Measurements from ENCODE around the gene PRSS53.
"Not testable (repeated sequence)": the region's sequence is repeated elsewhere in the genome, so short reads cannot be mapped to it uniquely, and the experiment has no call there.

PRSS53 gene

DNA sequence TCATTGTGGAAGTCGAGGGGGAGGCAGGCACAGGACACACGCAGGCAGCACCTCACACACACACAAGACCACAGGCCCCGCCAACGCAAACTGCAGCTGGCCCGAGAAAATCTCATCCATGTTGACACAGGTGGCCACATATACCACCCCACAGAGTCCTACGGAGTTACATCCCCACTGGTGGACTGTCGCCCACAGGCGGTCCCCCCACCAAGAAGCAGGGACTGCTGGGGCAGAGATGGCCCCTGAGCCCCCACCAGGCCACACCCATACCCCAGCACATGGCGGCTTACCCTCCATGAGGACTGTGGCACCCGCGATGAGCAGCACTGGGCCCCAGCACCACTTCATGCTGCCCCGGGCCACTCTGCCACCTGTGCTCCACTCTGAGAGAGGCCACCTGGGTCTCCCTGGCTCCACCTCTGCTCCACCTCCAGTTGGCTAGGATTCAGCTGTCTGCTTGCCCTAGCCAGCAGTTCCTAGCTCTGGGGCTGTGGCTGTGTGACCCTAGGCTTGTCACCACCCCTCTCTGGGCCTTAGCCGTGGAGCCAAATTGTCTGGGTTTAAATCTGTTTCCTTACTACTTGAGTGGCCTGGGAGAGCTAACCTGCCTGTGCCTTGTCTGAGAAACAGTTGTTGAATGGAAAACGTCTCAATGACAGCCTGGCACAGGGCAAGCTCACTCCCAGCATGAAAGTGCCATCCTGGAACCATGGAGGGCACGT, at the start of gene PRSS53:
TSS of gene PRSS53 (minus strand) at position 485 of the 725 bp plus-strand sequence. CDS start at position 351, 134 bp downstream.
- DNase-seq: no peak

DNA sequence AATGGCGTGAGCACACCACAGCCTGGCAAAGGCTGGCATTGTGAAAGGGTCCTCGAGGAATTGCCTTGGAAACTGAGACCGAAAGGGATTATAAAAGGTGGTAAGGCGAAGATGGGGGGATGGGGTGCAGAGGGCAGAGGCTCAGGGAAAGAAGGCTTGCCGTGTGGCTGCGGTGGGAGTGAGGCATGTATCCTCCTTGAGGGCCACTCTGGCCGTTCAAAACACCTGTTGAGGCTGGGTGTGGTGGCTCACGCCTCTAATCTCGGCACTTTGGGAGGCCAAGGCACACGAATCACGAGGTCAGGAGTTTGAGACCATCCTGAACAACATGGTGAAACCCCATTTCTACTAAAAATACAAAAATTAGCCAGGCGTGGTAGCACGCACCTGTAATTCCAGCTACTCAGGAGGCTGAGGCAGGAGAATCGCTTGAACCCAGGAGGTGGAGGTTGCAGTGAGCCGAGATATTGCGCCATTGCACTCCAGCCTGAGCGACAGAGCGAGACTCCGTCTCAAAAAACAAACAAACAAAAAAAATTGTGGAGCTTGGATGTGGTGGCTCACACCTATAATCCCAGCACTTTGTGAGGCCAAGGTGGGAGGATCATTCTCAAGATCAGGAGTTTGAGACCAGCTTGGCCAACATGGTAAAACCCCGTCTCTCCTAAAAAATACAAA, 48.2 kb upstream of the PRSS53 start:
- DNase-seq: not testable (repeated sequence)

DNA sequence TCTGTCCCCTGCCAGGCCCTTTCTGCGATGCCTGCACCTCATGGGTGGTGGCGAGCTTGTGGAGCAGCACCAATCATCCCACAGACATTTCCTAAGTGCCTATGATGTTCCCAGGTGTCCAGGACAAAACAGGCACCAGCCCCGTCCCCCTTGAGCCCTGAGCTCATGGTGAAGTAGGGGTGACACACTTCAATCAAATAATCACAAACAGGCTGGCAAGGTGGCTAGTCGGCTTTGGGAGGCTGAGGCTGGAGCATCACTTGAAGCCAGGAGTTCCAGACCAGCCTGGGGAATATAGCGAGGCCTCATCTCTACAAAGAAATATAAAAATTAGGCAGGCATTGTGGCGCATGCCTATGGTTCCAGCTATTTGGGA, 47.5 kb upstream of the PRSS53 start:
- no peak for DNase-seq

DNA sequence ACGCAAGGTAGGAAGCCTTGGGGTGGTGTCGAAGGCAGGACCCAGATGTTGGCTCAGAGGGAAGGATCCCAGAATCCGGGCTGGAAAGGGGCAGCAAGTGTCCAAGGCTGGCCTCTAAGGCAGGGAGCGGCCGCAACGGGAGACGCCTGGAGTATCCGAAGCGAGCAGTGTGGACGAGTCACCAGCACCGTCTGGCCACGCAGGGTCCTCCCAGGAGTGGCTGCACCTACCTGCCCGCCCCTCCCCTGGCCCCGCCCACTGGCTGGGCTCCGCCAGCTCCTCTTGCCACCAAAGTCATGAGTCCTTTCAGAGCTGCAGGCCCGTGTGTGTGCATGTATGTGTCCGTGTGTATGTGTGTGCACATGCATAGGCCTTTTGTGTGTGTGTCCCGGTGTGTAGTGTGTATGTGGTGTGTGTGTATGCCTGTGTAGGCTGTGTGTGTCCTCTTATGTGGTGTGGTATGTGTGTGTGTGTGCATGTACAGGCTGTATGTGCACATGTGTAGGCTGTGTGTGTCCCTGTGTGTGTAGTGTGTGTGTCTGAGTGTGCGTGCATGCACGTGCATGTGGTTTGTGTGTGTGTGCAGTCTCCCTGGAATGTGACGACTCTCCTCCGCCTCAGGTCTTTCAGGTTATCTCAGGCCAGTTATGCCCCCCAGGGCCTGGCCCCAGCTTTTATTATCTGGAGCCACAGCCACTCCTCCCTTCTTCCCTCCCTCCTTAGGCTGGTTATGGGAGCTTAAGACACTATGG, 47.0 kb upstream of the PRSS53 start, which contains the start of gene PRSS8:
TSS of gene PRSS8 (minus strand) at position 193 of the 752 bp plus-strand sequence. CDS start 229 bp downstream, outside the sequence.
- no peak for DNase-seq

DNA sequence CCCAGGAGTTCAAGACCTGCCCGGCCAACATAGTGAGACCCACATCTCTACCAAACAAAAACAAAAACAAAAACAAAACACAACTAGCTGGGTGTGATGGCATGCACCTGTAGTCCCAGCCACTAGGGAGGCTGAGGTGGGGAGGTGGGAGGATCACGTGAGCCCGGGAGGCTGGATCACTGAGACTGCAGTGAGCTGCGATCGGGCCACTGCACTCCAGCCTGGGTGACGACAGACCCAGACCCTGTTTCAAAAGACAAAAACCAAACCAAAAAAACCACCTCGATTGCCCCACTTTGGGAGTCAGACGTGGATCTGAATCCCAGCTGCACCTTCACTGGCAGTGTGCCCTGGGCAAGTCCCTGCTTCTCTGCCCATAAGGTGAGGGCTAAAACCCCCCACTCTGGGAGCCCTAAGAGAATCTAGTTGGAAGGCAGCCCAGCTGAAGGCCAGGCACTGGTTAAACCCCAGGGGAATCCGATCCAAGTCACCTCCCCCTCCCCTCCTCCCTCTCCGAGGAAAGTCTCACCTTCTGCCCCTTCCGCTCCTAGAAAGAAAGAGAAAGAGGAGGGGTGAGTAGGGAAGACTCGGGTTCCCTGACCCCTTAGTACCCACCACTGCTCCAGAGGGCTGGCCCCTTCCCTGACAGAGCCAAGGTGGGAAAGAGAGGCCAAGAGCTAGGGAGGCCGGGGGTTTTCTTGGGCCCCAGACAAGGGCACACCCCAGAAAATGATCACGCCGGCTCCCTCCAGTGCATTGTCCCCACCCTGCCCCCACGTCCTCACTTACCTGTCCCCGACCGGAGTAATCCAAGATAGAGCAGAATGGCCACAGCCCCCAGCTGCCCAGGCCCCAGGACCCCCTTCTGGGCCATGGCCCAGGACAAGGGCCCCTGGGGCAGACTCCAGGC, 46.1 kb upstream of the PRSS53 start:
- DNase-seq: no peak

DNA sequence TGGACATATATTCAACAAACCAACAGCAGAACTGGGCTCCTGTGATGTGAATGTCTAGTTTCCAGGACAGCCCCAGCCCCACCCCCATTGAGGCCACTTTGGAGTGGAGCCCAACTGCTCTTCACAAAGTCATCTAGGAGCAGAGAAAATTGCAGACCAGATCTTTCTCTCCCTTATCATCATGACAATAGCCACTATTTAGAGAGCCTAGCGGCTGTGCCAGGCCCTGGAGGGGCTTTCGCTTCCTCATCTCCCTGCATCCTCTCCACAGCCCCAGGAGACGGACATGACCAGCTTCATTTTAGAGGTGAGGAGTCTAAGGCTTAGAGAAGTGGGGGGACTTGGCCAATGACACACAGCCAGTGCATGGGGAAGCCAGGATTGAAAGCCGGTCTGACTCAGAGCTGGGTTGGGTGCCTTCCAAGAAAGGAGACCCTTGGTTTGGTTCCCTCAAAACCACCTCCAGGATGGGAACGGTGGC, 45.4 kb upstream of the PRSS53 start:
- DNase-seq: peak in 1 of 2 donors; percentile 44

DNA sequence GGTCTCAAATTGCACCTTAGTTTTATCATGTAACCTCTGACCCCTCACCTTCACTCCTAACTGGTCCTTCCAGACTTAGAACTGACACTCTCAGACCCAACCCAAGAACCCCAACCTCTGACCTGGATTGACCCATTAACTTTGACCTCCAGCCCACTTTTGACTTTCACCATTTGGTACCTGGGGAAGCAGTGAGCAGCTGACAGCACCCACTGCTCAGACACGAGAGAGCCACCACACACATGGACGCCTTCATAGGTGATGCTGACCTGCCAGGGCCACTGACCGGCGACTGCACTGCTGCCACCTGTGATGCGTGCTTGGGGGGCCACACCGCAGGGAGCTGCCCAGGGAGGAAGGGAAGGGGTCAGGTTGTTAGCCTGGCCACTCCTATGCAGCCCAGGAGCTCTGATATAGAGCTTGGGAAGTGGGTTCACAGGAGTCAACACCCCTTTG, 44.3 kb upstream of the PRSS53 start:
- no peak for DNase-seq

DNA sequence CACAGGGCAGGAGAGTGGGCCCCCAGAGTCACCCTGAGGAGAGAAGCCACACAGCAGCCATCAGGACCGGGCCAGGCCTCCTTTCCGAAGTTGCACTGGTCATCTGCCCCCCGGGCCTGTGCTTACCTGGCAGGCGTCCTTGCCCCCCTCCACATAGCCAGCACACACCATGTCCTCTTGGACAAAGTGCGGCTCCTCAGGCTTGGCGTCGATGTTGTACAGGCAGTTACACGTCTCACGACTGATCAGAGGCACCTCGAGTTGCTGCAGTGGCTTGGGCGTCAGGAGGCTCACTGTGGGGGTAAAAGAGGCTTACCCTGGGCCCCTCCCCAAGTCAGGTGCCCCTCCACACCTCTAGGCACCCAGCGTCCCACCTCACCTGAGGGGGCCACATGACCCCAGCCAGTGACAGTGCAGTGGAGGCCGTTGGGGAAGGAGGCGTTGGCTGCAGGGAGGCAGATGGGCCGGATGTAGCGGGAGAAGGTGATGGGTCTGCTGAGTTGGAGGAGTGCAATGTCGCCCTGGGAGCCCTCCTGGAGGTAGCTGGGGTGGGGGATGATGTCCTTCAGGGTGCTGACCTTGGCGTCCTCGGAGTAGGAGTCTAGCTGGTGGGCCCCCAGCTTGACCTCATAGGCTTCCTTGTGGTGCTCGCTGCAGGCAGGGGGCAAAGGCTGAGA, 43.7 kb upstream of the PRSS53 start:
- no peak for DNase-seq

DNA sequence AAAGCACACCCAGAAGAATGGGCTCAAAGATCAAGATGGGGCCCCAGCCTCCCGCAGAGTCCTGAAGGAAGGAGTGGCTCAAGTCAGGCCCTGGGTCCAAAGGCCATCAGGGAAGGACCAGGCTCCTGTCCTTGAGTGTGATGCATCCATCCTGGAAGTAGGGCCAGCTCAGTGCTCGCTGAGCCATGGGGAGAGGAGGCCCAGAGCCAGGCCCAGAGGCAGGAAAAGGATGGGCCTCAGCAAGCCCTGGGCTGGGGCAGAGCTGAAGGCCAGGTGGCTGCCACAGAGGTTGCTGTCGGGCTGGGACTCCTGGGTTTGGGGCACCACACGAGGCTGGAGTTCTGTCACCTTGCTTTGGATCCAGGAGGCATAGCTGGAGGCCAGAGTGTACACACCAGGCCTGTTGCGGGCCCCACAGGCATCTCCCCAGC, 43.1 kb upstream of the PRSS53 start:
- no peak for DNase-seq

DNA sequence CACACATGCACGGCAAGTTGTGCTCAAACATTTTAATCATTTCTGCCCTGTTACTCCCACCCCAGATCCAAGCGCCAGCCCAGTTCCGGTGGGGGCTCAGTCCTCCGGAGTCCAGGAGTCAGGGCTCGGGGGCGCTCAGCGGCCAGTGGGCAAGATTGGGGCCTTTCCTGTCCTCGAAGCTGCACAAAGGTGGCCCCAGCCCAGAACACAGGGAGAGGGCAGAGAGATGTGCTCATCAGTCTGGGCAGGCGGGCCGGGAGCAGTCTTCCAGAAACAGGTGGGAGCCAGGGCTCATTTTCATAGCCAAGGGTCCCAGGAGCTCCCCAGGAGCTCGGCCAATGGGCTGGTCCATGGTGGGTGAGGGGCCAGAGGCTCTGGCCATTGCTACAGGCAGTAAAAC, 42.7 kb upstream of the PRSS53 start:
- DNase-seq: no peak

DNA sequence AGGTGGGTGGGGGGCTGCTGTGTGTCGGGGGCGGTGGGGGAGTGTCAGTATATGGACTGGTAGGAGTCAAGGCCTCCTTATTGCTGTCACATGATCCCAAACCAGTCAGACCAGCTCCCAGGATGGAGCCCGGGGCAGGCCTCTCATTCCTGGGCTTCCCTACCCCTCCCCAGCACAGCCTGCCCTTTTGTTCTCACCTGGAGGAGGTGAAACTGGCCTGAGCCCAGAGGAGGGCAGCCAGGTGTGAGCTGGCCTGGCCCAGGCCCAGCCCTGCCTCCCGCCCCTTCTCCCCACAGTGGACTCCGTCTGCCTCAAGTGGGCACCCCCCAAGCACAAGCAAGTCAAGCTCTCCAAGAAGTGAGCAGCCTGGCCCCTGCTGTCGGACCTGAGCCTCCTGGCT, 42.2 kb upstream of the PRSS53 start:
- no peak for DNase-seq

DNA sequence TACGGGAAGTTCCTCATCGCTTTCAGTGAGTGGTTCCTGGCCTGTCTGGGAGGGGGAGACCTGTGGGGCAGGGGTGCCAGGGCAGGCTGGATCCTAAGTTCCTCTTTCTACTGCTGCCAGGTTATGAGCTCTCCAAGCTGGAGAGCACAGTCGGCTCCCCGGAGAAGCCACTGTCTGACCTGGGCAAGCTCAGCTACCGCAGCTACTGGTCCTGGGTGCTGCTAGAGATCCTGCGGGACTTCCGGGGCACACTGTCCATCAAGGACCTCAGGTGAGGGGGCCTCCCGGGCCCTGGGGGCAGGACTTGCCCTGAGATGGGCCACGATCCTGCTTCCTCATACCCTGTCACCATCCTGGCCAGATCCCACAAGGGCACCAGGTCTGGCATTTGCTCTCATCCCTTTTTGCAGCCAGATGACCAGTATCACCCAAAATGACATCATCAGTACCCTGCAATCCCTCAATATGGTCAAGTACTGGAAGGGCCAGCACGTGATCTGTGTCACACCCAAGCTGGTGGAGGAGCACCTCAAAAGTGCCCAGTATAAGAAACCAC, 41.7 kb upstream of the PRSS53 start:
- DNase-seq: peak in 1 of 2 donors; percentile 33

DNA sequence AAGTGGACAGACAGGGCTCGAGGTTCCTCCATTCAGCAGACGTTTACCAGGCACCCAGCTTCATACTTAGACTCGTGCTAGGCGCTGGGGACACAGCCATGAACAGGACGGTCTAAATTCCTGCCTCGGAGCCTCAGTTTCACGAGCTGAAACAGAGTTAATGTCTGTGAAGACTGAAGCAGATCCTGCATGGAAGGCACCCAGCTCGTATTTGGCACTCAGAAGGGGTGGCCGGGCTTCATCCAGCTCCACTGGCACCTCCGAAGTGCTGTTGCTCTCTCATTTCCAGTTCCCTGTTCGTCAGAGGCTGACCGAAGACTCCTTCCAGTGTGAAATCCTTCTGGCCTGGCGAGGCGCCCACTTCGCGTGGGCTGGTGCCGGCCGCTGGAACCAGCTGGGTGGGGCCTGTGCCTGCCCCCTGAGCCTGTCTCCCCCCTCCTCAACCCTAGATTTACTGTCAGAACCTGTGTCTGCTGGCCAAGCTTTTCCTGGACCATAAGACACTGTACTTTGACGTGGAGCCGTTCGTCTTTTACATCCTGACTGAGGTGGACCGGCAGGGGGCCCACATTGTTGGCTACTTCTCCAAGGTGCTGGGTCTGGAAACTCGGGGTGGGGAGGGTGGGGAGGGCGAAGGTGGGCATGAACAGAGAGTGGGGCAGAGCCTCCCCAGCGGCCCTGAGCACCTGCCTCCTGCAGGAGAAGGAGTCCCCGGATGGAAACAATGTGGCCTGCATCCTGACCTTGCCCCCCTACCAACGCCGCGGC, 41.0 kb upstream of the PRSS53 start:
- DNase-seq: no peak

DNA sequence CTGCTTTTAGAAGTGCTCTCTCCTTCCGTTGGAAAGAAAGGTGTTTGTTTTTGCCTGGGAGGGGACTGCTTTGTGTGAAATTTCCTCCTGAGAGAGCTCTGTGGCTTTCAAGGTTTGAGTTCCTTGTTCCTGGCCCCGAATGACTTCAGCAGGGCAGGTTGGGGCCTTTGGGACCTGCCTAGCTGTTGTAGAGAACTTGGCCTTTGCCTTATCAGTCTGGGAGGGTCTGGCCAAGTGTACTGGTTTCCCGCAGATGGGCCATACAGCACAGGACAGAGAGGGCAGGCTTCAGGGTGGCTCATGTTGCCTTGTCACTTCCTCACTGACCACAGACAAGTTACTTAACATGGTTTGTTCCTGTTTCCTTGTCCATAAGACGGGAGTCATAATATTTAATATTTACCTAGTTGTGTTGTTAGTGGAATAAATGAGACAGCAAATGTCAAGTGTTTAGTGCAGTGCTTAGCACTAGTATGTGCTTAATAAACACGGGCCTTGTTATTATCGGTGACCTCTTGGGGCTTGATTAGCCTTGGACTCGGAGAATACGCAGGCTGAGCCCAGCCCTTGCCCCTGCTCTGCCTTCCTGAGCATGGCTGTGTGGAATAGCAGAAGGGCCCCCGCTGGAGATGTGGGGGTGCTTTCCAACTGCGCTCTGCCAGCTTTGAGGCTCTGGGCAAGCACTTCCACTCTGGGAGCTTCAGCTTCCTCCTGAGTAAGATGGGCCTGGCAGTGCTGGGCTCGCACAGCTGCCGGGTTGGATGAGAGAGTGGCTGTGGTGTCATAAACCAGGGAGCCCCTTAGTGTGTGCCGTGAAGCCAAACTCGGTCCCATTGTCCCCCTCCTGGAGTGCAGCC, 40.2 kb upstream of the PRSS53 start:
- DNase-seq: peak; percentile 31 to 80

DNA sequence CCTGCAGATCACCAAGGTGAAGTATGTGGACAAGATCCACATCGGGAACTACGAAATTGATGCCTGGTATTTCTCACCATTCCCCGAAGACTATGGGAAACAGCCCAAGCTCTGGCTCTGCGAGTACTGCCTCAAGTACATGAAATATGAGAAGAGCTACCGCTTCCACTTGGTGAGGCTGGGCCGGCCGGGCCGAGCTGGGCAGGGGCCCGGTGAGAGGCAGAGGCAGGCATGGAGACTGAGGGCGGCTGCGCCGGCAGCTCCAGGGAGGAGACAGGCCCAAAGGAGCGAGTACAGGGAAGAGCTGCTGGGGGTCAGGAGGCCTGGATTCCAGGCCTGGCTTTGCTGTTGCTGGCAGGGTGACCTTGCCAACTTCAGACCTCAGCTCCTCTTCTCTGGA, 38.4 kb upstream of the PRSS53 start:
- DNase-seq: no peak

DNA sequence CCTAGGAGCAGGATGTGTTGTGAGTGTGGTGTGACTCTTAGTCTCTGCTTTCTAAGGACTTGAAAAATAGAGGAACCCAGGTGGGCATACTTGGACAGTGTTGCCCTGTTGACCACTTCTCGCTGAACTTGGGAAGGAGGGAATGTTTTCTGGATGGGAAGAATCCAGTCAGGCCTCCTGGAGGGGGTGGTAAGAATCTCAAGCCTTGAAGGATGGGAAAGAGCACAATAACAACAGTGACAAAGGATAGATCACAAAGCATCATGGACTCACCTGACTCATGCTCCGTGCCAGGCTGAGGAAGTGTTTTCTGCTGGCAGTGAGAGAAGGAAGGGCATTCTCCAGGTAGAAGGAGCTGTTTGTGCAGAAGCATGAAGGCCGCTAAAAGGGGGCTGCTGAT, 37.1 kb upstream of the PRSS53 start:
- DNase-seq: no peak

DNA sequence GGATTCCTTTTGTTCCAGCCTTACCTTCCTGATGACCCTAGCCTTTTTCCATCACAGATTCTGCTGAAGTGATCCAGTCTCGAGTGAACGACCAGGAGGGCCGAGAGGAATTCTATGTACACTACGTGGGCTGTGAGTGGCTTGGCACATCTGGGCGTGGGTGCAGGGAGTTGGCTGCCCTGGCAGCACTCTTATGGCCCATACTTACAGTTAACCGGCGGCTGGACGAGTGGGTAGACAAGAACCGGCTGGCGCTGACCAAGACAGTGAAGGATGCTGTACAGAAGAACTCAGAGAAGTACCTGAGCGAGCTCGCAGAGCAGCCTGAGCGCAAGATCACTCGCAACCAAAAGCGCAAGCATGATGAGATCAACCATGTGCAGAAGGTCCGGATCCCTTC, 31.4 kb upstream of the PRSS53 start:
- DNase-seq: no peak

DNA sequence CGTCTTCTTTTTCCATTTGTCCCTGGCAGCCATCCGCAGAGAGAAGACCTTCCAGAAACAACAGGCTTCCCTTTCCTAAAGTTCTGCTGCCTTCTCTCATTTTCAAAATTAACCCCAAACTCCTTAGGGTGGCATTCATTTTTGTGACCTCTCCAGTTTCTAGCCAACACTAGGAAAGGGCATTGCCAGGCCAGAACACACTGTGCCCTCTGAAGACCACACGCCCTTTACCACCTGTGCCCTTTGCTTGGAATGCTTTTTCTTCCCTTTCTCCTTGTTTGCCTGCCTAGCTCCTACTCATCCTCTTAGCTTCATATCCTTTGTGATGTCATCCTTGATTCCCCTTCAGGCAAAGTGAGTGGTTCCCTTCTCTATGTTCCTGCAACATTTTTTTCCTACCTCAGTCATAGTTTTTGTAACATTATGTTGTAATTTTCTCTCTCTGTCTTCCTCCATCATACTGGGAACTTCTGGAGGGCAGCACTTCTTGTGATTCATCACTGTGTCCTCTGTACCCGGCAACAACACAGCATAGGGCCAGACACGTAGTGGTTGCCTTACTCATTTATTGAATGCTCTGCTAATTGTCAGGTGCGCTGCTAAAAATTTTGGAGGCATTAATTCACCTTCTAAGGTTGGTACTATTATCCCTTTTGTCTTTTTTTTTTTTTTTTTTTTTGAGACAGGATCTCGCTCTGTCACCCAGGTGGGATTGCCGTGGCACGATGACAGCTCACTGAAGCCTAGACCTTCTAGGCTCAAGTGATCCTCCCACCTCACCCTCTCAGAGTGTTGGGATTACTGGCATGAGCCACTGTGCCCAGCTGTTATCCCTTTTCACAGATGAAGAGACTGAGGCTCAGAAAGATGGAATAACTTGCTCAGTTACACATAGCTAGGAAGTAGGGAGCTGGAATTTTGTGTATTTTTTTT, 29.7 kb upstream of the PRSS53 start:
- peak in 1 of 2 donors; percentile 45 for DNase-seq
